WI38 (cell line): Measurements from ENCODE around the gene CNR1.

Experiments used
- H3K4me3 ChIP-seq: 2 replicates; pipeline ENCODE4 v1.5.1; 2011; ENCODE audit warnings: low read depth, mild to moderate bottlenecking, control low read depth, low read length
- TF ChIP-seq, protein P1 (sequence below): IDR thresholded peaks from 2 replicates; pipeline ENCODE4 v1.5.1; 2012; ENCODE audit warnings: low read depth, mild to moderate bottlenecking, control low read depth, low read length

Gene CNR1

DNA sequence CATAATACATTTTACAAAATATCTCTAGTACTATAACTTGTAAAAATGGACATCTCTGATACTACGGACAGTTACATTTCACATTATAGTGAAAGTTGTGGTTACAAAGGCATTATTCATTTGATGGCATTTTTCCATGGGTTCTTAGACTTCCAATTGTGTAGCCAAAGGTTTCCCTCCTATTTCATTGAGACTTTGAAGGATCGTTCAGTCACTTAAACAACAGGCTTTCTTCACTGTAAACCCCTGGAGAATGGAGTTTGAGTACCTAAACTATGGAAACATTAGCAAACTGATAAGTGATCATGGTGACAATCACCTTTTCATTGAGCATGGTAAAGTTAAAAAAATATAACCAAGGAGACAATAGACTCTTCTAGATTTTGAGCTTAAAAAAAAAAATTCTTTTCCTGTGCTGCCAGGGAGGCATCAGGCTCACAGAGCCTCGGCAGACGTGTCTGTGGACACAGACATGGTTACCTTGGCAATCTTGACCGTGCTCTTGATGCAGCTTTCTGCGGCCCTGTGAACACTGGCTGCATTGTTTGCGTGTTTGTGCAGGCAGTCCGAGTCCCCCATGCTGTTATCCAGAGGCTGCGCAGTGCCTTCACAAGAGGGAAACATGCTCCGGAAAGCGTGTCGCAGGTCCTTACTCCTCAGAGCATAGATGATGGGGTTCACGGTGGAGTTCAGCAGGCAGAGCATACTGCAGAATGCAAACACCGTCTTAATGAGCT, 22.6 kb downstream of the CNR1 start:
- TF ChIP-seq, protein P1, sequence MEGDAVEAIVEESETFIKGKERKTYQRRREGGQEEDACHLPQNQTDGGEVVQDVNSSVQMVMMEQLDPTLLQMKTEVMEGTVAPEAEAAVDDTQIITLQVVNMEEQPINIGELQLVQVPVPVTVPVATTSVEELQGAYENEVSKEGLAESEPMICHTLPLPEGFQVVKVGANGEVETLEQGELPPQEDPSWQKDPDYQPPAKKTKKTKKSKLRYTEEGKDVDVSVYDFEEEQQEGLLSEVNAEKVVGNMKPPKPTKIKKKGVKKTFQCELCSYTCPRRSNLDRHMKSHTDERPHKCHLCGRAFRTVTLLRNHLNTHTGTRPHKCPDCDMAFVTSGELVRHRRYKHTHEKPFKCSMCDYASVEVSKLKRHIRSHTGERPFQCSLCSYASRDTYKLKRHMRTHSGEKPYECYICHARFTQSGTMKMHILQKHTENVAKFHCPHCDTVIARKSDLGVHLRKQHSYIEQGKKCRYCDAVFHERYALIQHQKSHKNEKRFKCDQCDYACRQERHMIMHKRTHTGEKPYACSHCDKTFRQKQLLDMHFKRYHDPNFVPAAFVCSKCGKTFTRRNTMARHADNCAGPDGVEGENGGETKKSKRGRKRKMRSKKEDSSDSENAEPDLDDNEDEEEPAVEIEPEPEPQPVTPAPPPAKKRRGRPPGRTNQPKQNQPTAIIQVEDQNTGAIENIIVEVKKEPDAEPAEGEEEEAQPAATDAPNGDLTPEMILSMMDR: no peak
- H3K4me3 ChIP-seq: no peak overlapping the region

DNA sequence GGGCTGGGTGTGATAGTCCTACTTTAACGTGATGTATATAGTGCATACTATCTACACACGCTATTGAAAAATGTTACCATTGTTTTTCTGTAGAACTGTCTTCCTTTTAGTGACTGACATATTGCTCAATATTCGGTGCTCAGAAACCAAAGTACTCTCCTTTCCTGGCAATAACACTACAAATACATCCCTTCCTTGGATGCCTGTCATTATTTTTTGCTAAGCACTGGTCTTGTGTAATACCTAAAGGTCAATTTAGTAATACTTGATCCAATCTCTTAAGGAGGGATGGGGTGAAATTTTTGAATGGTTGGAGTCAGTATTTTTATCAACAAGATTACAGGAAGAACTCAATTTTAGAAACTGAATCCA, 23.9 kb downstream of the CNR1 start:
- no peak overlapping the region for H3K4me3 ChIP-seq
- TF ChIP-seq, protein P1: no peak

DNA sequence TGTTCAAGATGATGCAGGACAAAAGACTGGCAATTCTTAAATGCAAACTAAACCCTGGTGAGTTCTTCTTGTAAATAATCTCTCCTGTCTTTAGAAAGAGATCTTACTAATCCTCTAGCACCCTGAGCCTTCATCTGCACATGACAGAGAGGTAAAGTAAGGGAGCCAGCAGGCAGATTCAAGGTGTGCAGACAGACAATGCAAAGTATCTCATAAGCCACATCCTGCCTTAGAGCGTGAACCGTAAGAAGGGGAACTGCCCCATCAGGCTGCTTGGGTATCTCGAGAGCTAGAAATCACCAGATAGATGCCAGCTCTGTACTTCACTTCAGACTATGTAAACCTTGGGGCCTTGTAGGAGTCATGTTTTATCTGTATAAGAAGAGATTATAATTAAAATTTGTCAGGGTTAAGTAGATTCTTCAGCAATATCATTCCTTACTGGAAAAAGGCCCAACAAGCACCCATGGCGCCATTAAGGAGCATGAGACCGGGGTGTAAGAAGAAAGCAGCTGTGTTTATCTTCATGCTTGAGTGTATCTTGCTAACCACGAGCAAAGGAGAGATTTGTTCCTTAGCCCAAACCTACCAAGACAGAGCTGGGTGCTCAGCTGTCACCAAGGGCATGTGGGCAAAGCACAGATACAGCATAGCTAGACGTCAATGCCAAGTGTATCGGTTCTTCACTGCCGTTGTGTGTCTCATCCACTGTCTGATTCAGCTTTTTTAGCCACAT, 24.4 kb downstream of the CNR1 start:
- no peak overlapping the region for H3K4me3 ChIP-seq
- TF ChIP-seq, protein P1: no peak

DNA sequence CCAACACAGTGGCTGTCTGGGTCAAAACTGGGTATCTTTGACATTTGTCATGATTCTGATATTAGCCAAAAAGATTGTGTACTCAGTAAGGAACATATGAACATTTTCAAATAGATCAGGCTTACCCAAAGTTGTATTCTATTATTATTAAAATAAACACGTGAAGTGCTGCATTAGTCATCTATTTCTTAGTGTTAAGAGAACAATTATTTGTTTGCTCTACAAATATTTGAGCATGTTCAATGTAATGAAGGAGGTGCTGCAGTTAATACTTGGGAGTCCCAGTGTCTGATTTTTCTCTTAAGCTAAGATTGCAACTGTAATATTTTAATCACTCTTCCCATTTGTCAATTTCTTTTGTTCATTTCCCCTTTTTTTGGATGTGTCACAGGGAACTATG, 28.2 kb downstream of the CNR1 start:
- TF ChIP-seq, protein P1: no peak
- no peak overlapping the region for H3K4me3 ChIP-seq

- H3K4me3 ChIP-seq: no peak overlapping the region
- TF ChIP-seq, protein P1: no peak
Observed at GRCh38 chr6:88135578-88136114, 30.5 kb downstream of the CNR1 start.

GRCh38 chr6:88134575-88134974, 31.6 kb downstream of the CNR1 start:
- H3K4me3 ChIP-seq: no peak overlapping the region
- TF ChIP-seq, protein P1: no peak

DNA sequence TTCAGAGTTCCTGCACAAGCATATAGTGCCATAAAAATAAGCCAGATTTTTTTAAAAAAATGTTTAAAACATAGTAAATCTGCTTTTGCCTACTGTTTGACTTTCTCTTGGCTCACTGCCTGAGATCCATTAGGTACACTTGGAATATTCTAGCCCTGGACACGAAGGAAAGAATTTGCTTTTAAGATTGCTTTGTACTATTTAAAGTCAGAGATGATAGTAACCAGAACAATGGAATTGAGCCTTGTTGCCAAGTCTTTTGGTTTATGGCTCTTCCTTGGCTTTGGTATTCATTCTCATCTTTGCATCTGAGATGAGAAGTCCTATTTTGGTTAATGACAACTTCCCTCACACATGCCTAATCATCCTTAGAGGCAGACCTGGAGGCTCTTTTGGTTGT, 32.4 kb downstream of the CNR1 start:
- TF ChIP-seq, protein P1: no peak

More for the DNA sequence above, 32.4 kb downstream of the CNR1 start:
- no peak overlapping the region for H3K4me3 ChIP-seq
